OCI-LY3 (cell line): ENCODE measurements around the gene AUTS2.

Source experiments
- CTCF ChIP-seq: fragments of 200-600, 300-600 bp; sonication (generic); IDR thresholded peaks from 2 replicates; pipeline ENCODE4 v1.5.1; 2014; ENCODE audit warnings: antibody characterized with exemption, low read length, low read depth
- EZH2phosphoT487 ChIP-seq: fragments of 200-600 bp; shearing (Covaris generic); IDR thresholded peaks from 2 replicates; pipeline ENCODE4 v1.6.1; 2018; ENCODE audit warnings: antibody characterized with exemption, mixed run types, low read depth

DNA sequence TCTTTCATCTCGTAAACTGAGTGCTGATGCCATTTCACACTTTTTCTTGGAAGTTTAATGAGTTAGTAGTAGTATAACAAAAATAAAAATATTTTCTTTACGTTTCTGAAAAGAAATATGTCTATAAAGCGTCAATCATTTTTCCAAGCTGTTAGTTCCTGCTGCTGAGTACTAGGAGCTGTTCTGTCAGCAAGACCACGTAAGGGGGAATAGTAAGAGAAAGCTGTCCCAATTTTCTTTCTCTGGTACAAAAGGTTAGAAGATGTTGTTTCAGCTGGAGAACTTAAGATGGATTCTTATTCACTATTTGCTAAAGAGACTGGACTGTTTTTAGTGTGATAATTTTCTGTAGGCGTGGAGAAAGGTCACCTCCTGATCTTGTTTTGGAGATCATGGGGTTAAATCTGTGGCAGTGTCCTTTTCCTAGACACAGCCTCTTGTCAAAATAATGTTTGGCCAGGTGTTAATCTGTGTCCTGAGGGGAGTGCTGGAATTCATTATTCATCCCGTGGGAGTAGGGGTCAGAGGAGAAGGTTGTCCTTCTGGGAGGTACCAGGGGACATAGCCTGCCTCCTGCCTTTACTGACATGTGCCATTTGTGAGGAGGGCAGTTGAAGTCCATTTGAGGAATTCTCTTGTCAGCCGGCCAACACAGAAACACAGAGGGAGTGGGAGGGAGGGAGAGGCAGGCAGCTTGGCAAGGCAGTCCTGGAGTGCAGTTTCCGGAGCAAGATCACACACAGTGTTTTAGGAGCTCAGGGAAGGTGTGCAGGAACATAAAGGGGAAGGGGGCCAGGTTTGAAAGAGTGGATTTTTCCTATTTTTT lies 368.7 kb downstream of the AUTS2 start:
- TF ChIP-seq CTCF (no peak), EZH2phosphoT487 (no peak)
